ENCODE results near the gene SRSF11.

SRSF11 gene

GRCh38 chr1:70234733-70235132, 13.6 kb downstream of the SRSF11 start:
- peaks cover 100% of the 10 kb centered on the region for H3K36me3 Mint-ChIP-seq (ENCODE audit: insufficient read depth)
- DNase-seq (no peak), ATAC-seq (replicated peaks) (no peak)
- peak overlapping the region in 1 of 2 donors; percentile 22 for H3K27ac Mint-ChIP-seq
- H3K4me1 Mint-ChIP-seq (ENCODE audit: low read depth in 2 of 2): peaks cover 5 to 25% of the 10 kb centered on the region in 2 donors
- H3K27me3 Mint-ChIP-seq: no peaks in the 10 kb centered on the region
- no peaks in the 10 kb centered on the region for H3K9me3 Mint-ChIP-seq
- no peak overlapping the region for H3K4me3 Mint-ChIP-seq

- Mint-ChIP-seq H3K4me3 (no peak overlapping the region), H3K27me3 (no peaks in the 10 kb centered on the region), H3K36me3 (ENCODE audit: insufficient read depth) (peaks cover 100% of the 10 kb centered on the region), H3K4me1 (ENCODE audit: low read depth in 2 of 2) (peaks cover 1 to 10% of the 10 kb centered on the region in 2 donors), H3K9me3 (no peaks in the 10 kb centered on the region), H3K27ac (no peak overlapping the region)
- ATAC-seq (replicated peaks) (no peak), DNase-seq (no peak)
Measured at GRCh38 chr1:70239940-70240339, 18.8 kb downstream of the SRSF11 start.

- no peak for ATAC-seq (replicated peaks)
- peaks cover 99% of the 10 kb centered on the region for H3K36me3 Mint-ChIP-seq (ENCODE audit: insufficient read depth)
Measured at GRCh38 chr1:70247122-70247521, 25.9 kb downstream of the SRSF11 start.

GRCh38 chr1:70247768-70248167, 26.6 kb downstream of the SRSF11 start:
- H3K27ac Mint-ChIP-seq: peak overlapping the region in 1 of 2 donors; percentile 81
- peaks cover 3 to 12% of the 10 kb centered on the region in 2 donors for H3K4me1 Mint-ChIP-seq (ENCODE audit: low read depth in 2 of 2)
- ATAC-seq (replicated peaks) (no peak), DNase-seq (no peak)
- H3K9me3 Mint-ChIP-seq: no peaks in the 10 kb centered on the region
- H3K27me3 Mint-ChIP-seq: no peaks in the 10 kb centered on the region
- H3K4me3 Mint-ChIP-seq: no peak overlapping the region
- H3K36me3 Mint-ChIP-seq (ENCODE audit: insufficient read depth): peaks cover 99% of the 10 kb centered on the region

More at GRCh38 chr1:70247122-70247521, 25.9 kb downstream of the SRSF11 start:
- no peak overlapping the region for H3K27ac Mint-ChIP-seq
- H3K4me1 Mint-ChIP-seq (ENCODE audit: low read depth in 2 of 2): peaks cover 3 to 12% of the 10 kb centered on the region in 2 donors
- H3K27me3 Mint-ChIP-seq: no peaks in the 10 kb centered on the region
- H3K4me3 Mint-ChIP-seq: no peak overlapping the region
- DNase-seq: no peak
- no peaks in the 10 kb centered on the region for H3K9me3 Mint-ChIP-seq

- peaks cover 96% of the 10 kb centered on the region for H3K36me3 Mint-ChIP-seq (ENCODE audit: insufficient read depth)
- H3K27ac Mint-ChIP-seq: no peak overlapping the region
- no peaks in the 10 kb centered on the region for H3K27me3 Mint-ChIP-seq
- H3K4me3 Mint-ChIP-seq: no peak overlapping the region
- ATAC-seq (replicated peaks) (no peak), DNase-seq (no peak)
- no peaks in the 10 kb centered on the region for H3K9me3 Mint-ChIP-seq
- H3K4me1 Mint-ChIP-seq (ENCODE audit: low read depth in 2 of 2): peaks cover 3 to 12% of the 10 kb centered on the region in 2 donors
Measured at GRCh38 chr1:70248729-70249128, 27.5 kb downstream of the SRSF11 start.

GRCh38 chr1:70256664-70257063, 35.5 kb downstream of the SRSF11 start:
- H3K4me1 Mint-ChIP-seq (ENCODE audit: low read depth in 2 of 2): no peaks in the 10 kb centered on the region
- no peak for DNase-seq
- no peak overlapping the region for H3K4me3 Mint-ChIP-seq
- H3K27ac Mint-ChIP-seq: no peak overlapping the region
- ATAC-seq (replicated peaks): no peak
- no peaks in the 10 kb centered on the region for H3K27me3 Mint-ChIP-seq
- H3K36me3 Mint-ChIP-seq (ENCODE audit: insufficient read depth): peaks cover 25% of the 10 kb centered on the region
- no peaks in the 10 kb centered on the region for H3K9me3 Mint-ChIP-seq

- H3K27me3 Mint-ChIP-seq: no peaks in the 10 kb centered on the region
- DNase-seq (no peak), ATAC-seq (replicated peaks) (no peak)
- H3K27ac Mint-ChIP-seq: peak overlapping the region; percentile 1 to 47
- peaks cover 35% of the 10 kb centered on the region for H3K36me3 Mint-ChIP-seq (ENCODE audit: insufficient read depth)
- H3K9me3 Mint-ChIP-seq: no peaks in the 10 kb centered on the region
- H3K4me3 Mint-ChIP-seq: no peak overlapping the region
- H3K4me1 Mint-ChIP-seq (ENCODE audit: low read depth in 2 of 2): no peaks in the 10 kb centered on the region
Measured at GRCh38 chr1:70264839-70265238, 43.7 kb downstream of the SRSF11 start.

- Mint-ChIP-seq H3K36me3 (ENCODE audit: insufficient read depth) (peaks cover 40% of the 10 kb centered on the region), H3K4me1 (ENCODE audit: low read depth in 2 of 2) (no peaks in the 10 kb centered on the region), H3K9me3 (no peaks in the 10 kb centered on the region), H3K4me3 (no peak overlapping the region), H3K27me3 (no peaks in the 10 kb centered on the region), H3K27ac (peak overlapping the region in 1 of 2 donors; percentile 1)
- ATAC-seq (replicated peaks) (no peak), DNase-seq (no peak)
Measured at GRCh38 chr1:70265946-70266345, 44.8 kb downstream of the SRSF11 start.

- Mint-ChIP-seq H3K27ac (peak overlapping the region in 1 of 2 donors; percentile 19), H3K27me3 (no peaks in the 10 kb centered on the region), H3K4me1 (ENCODE audit: low read depth in 2 of 2) (no peaks in the 10 kb centered on the region), H3K4me3 (no peak overlapping the region), H3K9me3 (no peaks in the 10 kb centered on the region), H3K36me3 (ENCODE audit: insufficient read depth) (peaks cover 53% of the 10 kb centered on the region)
- ATAC-seq (replicated peaks): no peak
- no peak for DNase-seq
Measured at GRCh38 chr1:70277875-70278274, 56.7 kb downstream of the SRSF11 start.

GRCh38 chr1:70278710-70279109, 57.5 kb downstream of the SRSF11 start:
- ATAC-seq (replicated peaks): no peak
- peaks cover 46% of the 10 kb centered on the region for H3K36me3 Mint-ChIP-seq (ENCODE audit: insufficient read depth)
- H3K4me3 Mint-ChIP-seq: no peak overlapping the region
- peak overlapping the region in 1 of 2 donors; percentile 19 for H3K27ac Mint-ChIP-seq
- no peaks in the 10 kb centered on the region for H3K4me1 Mint-ChIP-seq (ENCODE audit: low read depth in 2 of 2)
- DNase-seq: no peak
- H3K9me3 Mint-ChIP-seq: no peaks in the 10 kb centered on the region
- H3K27me3 Mint-ChIP-seq: no peaks in the 10 kb centered on the region

- peaks cover 13% of the 10 kb centered on the region for H3K36me3 Mint-ChIP-seq (ENCODE audit: insufficient read depth)
- no peaks in the 10 kb centered on the region for H3K9me3 Mint-ChIP-seq
- H3K4me3 Mint-ChIP-seq: no peak overlapping the region
- H3K4me1 Mint-ChIP-seq (ENCODE audit: low read depth in 2 of 2): peaks cover 3% of the 10 kb centered on the region in 2 donors
- no peak overlapping the region for H3K27ac Mint-ChIP-seq
- ATAC-seq (replicated peaks) (no peak), DNase-seq (no peak)
- no peaks in the 10 kb centered on the region for H3K27me3 Mint-ChIP-seq
Measured at GRCh38 chr1:70284366-70284765, 63.2 kb downstream of the SRSF11 start.

- DNase-seq: no peak
Measured at GRCh38 chr1:70286453-70286852, 65.3 kb downstream of the SRSF11 start.

GRCh38 chr1:70288166-70288565, 67.0 kb downstream of the SRSF11 start:
- DNase-seq (no peak), ATAC-seq (replicated peaks) (no peak)
- peaks cover 50% of the 10 kb centered on the region for H3K36me3 Mint-ChIP-seq (ENCODE audit: insufficient read depth)
- H3K9me3 Mint-ChIP-seq: no peaks in the 10 kb centered on the region
- no peak overlapping the region for H3K27ac Mint-ChIP-seq
- H3K27me3 Mint-ChIP-seq: no peaks in the 10 kb centered on the region
- peaks cover 3% of the 10 kb centered on the region in 2 donors for H3K4me1 Mint-ChIP-seq (ENCODE audit: low read depth in 2 of 2)
- no peak overlapping the region for H3K4me3 Mint-ChIP-seq

More at GRCh38 chr1:70286453-70286852, 65.3 kb downstream of the SRSF11 start:
- Mint-ChIP-seq H3K4me3 (no peak overlapping the region), H3K9me3 (no peaks in the 10 kb centered on the region), H3K4me1 (ENCODE audit: low read depth in 2 of 2) (peaks cover 3% of the 10 kb centered on the region in 2 donors), H3K36me3 (ENCODE audit: insufficient read depth) (peaks cover 33% of the 10 kb centered on the region), H3K27me3 (no peaks in the 10 kb centered on the region), H3K27ac (no peak overlapping the region)
- ATAC-seq (replicated peaks): no peak

- Mint-ChIP-seq H3K36me3 (ENCODE audit: insufficient read depth) (peaks cover 53% of the 10 kb centered on the region), H3K4me1 (ENCODE audit: low read depth in 2 of 2) (peaks cover 3 to 6% of the 10 kb centered on the region in 2 donors), H3K27ac (peak overlapping the region; percentile 31 to 35), H3K4me3 (no peak overlapping the region), H3K27me3 (no peaks in the 10 kb centered on the region), H3K9me3 (no peaks in the 10 kb centered on the region)
- ATAC-seq (replicated peaks) (no peak), DNase-seq (no peak)
Measured at GRCh38 chr1:70290218-70290617, 69.0 kb downstream of the SRSF11 start.
